ENCODE measurements around the gene RBP4. TPM values are rescaled to one million over a fixed set of nuclear protein-coding genes. Genes with fewer than 3 reads are reported as not detected.
"Not testable (repeated sequence)": the region's sequence is repeated elsewhere in the genome, so short reads cannot be mapped to it uniquely, and the experiment has no call there.

RBP4 gene
- polyA plus RNA-seq, 1 of the 3 experiments (the other 2 are of a cell fraction), result not detected

GRCh38 chr10:93548376-93549071 lies 52.5 kb downstream of the RBP4 start (continued):
- TF ChIP-seq ZBTB33 (IDR thresholded peaks at IDR 0.05; ENCODE audit: borderline replicate concordance, low read depth), result no peak

- no peak for DNase-seq
- Histone ChIP-seq H3K36me3 (replicated peaks in 1 of 2; ENCODE audit: control insufficient read depth in 1 of 2, insufficient read depth in 2 of 2, low read length in 1 of 2) (no peaks in the 10 kb centered on the region), H3K4me3 (ENCODE audit: low read depth in 2 of 2, low read length in 1 of 2) (no peak overlapping the region), H3K27me3 (ENCODE audit: insufficient read depth) (no peaks in the 10 kb centered on the region), H3F3A (replicated peaks; ENCODE audit: insufficient read depth) (peaks cover 18% of the 10 kb centered on the region), H4K20me1 (ENCODE audit: insufficient read depth) (no peaks in the 10 kb centered on the region), H2AFZ (ENCODE audit: low read depth) (no peak overlapping the region), H3K79me2 (ENCODE audit: insufficient read depth) (no peaks in the 10 kb centered on the region), H3K9ac (no peak overlapping the region), H3K4me1 (ENCODE audit: control insufficient read depth in 1 of 2, insufficient read depth in 2 of 2, low read depth in 1 of 2, low read length in 1 of 2) (peaks cover 0 to 4% of the 10 kb centered on the region in 2 experiments; a peak in 1 of 4 replicates), H3K4me2 (no peak overlapping the region), H3K27ac (ENCODE audit: low read depth in 2 of 2, low read length in 1 of 2) (no peak overlapping the region), H3K9me3 (no peaks in the 10 kb centered on the region), H3K9me2 (no peaks in the 10 kb centered on the region)
- CTCF ChIA-PET, result no interaction called here
- POLR2A ChIA-PET, result no interaction called here
- TF ChIP-seq RCOR1 (IDR thresholded peaks at IDR 0.05; ENCODE audit: low read length), result no peak
- TF ChIP-seq ELF1 (IDR thresholded peaks at IDR 0.05), result no peak
- TF ChIP-seq ZBTB33 (IDR thresholded peaks at IDR 0.05; ENCODE audit: borderline replicate concordance, low read depth), result no peak
- TF ChIP-seq EP300 (IDR thresholded peaks at IDR 0.05; ENCODE audit: borderline replicate concordance in 1 of 2, low read depth in 1 of 2, low read length in 1 of 2), result no peak
- TF ChIP-seq PBX3 (IDR thresholded peaks at IDR 0.05), result no peak
- no peak for TF ChIP-seq RAD21 (IDR thresholded peaks at IDR 0.05; ENCODE audit: low read length)
- no peak for TF ChIP-seq SMC3 (IDR thresholded peaks at IDR 0.05; ENCODE audit: low read depth, low read length)
- no peak for TF ChIP-seq FOXM1 (IDR thresholded peaks at IDR 0.05; ENCODE audit: low read depth)
- TF ChIP-seq EZH2phosphoT487 (IDR thresholded peaks at IDR 0.05; ENCODE audit: borderline replicate concordance, low read depth), result no peak
- no peak for TF ChIP-seq TCF12 (IDR thresholded peaks at IDR 0.05)
- no peak for TF ChIP-seq REST (IDR thresholded peaks at IDR 0.05; ENCODE audit: low read depth, low read length)
These were observed 53.5 kb downstream of the RBP4 start for GRCh38 chr10:93547522-93547921.

GRCh38 chr10:93546995-93547394 lies 54.0 kb downstream of the RBP4 start:
- H3F3A ChIP-seq (replicated peaks; ENCODE audit: insufficient read depth), result peaks cover 18% of the 10 kb centered on the region
- H3K36me3 ChIP-seq (replicated peaks in 1 of 2; ENCODE audit: control insufficient read depth in 1 of 2, insufficient read depth in 2 of 2, low read length in 1 of 2); CTCF ChIA-PET; H4K20me1 ChIP-seq (ENCODE audit: insufficient read depth); H3K79me2 ChIP-seq (ENCODE audit: insufficient read depth); H3K4me1 ChIP-seq (ENCODE audit: control insufficient read depth in 1 of 2, insufficient read depth in 2 of 2, low read depth in 1 of 2, low read length in 1 of 2); H3K9me2 ChIP-seq; H3K9ac ChIP-seq; H3K27me3 ChIP-seq (ENCODE audit: insufficient read depth); H2AFZ ChIP-seq (ENCODE audit: low read depth); POLR2A ChIA-PET; H3K27ac ChIP-seq (ENCODE audit: low read depth in 2 of 2, low read length in 1 of 2); H3K4me2 ChIP-seq; DNase-seq; H3K9me3 ChIP-seq; H3K4me3 ChIP-seq (ENCODE audit: low read depth in 2 of 2, low read length in 1 of 2): not testable (repeated sequence)
- 66% methylated on average over 8 of the region's 8 CpGs for WGBS (ENCODE audit: low lambda C conversion rate)
